ENCODE results near the gene NR1D2.
"Not testable (repeated sequence)": the region's sequence is repeated elsewhere in the genome, so short reads cannot be mapped to it uniquely, and the experiment has no call there.

Gene NR1D2

DNA sequence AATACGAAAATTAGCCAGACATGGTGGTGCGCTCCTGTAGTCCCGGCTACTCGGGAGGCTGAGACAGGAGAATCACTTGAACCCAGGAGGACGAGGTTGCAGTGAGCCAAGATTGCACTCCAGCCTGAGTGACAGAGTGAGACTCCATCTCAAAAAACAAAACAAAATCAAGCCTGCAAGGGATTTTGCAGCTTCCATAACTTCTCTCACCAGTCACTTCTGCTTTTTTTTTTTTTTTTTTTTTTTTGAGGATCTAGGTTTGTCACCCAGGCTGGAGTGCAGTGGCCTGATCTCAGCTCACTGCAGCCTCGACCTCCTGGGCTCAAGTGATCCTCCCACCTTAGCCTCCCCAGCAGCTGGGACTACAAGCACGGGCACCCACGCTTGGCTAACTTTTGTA lies 65.7 kb downstream of the NR1D2 start:
- DNase-seq: not testable (repeated sequence)

DNA sequence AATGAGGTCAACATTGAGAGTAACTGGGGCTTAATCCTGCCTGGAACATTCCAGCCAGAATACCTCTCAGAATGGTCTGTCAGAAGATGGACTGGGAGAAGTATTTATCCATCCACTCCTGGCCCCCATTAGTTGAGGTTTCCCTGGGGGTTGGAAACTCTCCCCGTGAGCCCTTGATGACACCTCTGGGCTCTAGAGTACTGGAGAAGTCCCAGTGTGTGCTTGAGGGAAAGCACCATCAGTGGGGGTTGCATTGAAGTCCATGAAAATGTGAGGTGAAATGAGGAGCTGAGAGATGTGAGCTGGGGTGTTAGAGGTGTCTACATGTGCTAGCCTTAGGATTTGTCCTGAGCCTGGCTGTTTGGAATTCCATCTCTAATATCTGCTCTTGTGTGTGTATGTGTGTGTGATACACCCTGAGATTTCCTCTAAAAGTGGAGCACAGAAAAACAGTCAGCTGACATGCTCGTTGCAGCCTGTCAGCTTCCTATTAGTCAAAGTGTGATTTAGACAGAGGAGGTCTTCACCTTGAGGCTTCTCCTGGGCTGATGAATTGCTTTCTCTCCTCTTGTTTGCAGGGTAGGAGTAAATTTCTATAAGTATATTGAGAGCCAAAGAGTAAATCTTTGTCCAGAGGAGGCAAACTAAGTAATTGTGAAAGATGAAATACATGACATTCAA lies 67.6 kb downstream of the NR1D2 start:
- DNase-seq: no peak

DNA sequence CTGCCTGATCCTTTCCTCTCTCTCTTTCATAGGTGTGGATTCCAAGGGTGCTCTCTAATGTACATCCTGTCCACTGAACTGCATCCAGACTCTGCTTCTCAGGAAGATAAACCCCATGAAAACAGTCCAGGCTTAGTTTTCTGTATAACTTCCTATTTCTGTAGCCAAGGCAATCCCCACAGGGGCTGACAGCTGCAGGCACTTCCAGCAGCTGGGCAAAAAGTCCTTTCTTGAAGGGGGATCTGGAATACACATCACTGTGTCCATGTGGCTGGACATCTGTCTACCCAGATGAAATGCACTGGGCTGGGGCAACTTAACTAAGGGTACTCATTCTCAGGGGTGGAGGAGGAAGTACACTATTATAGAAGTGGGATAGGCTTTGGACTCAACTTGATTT lies 72.2 kb downstream of the NR1D2 start:
- DNase-seq: no peak

DNA sequence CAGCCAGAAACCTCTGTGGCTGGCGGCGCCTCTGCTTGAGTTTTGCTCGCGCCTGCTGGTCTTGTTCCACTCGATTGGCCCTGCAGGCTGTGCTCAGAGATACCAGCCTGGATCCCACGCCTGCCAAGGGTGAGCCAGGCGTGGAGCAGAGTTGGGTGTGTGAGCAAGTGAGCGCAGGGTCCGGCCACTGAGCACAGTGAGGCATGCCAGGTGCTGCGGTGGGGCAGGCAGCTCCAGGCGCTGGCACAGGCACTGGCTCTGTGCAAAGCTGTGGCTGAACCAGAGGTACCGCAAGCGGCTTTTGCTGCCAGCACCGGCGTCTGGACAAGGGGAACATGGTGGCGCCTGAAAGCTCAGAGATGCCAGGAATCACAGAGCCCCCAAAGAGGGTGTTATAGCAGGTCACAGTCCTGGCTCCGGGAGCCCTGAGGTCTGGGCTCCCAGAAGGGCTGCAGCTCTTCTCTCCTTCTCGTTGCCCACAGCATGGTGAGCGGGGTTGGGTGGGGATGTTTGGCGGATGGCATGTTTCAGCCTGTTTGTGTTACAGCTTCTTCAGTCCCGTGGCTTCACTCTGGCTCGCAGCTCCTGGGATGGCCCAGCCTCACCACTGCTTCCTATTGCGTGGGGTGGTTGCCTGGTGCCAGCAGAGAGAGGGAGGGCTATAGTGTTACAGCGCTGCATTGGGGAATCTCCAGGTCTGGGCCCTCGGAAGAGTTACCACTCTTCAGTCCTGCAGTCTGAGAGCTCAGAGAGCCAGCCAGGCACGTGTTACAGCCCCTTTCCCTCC lies 73.9 kb downstream of the NR1D2 start:
- no peak for DNase-seq

DNA sequence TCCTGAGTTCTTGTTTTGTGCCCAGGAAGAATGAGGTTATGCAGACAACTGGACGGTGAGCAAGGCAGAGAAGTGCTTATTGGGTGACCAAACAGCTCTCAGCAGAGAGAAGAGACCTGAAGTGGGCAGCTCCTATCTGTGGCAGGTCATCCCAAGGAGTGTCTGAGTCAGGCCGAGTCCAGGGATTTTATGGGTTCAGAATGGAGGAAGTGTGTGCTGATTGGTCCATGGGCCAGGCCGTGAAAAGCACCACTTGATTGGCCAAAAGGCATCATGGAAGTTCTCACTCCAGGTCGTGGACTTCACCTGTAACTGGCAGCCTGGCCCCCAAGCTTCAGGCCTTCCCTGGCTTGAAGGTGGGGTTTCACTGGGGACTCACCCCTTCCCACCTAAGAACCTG lies 74.5 kb downstream of the NR1D2 start:
- DNase-seq: no peak

DNA sequence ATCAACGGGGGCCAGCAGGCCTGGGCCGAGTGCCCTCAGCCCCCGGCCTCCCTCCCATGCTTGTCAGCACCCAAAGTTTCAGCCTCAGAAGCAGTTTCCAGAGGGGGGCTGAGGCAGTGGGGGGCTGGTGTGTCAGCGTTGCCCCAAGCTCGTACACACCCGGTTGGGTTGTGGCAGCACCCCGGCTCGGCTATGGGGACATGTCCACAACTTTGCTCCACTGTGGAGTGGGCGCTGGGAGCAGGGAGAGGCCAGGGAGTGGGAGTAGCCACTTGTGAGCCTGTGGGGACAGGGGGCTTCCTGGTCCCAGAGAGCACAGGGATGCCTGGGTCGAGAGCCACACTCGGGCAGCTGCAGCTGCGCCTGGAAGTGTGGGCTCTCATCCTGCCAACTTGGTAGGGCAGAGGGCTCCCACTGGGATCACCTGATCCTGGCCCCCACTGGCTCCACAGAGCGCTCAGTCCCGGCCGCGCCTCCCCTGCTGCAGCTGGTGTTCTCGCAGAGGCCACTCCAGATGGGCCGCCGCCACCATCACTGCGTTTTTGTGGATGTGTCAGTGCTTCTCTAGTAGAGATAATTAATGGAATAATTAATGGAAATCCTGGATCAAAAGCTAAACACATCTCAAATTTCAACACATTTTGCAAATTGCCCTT lies 75.1 kb downstream of the NR1D2 start:
- no peak for DNase-seq

DNA sequence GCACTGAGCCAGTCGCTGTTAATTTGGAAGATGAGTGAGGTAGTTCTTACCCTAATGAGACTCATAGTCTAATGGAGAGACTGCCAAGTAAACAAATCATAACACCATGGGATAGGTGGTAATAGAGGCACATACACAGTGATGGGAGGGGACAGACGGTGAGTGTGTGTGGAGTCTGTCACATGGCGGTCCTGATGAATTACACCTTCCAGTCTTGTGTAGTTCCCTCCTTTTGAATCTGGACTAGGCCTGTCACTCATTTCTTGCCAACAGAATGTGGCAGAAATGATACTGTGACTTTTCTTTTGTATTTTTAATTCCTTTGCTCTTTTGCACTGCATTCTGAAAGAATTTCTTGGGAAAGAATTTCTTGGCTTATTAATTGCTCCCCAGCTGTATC lies 78.1 kb downstream of the NR1D2 start:
- DNase-seq: peak in 1 of 2 experiments; percentile 31

DNA sequence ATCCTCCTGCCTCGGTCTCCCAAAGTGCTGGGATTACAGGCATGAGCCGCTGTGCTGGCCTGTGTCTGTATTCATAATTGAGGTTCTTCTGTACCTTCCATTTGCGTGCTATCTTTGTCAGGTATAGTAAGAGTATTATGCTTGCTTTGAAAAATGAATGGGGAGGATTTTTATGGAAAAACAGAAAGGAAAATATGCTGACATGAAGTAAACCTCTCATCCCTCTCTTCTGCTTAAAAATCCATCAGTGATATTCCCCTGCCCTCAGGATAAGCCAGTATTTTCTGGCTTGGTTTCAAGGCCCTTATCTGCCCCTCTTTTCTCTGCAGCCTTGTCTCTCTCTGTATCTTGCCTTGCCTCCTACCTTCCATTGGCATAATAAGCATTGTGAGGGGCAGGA lies 80.7 kb downstream of the NR1D2 start:
- no peak for DNase-seq

DNA sequence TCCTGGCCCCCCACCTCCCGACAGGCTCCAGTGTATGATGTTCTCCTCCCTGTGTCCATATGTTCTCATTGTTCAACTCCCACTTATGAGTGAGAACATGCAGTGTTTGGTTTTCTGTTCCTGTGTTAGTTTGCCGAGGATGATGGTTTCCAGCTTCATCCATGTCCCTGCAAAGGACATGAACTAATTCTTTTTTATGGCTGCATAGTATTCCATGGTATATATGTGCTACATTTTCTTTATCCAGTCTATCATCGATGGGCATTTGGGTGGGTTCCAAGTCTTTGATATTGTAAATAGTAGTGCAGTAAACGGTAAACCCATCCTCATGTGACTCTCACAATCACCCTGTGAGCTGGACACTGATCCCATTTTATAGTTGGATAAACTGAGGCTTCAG lies 81.6 kb downstream of the NR1D2 start:
- DNase-seq: not testable (repeated sequence)

DNA sequence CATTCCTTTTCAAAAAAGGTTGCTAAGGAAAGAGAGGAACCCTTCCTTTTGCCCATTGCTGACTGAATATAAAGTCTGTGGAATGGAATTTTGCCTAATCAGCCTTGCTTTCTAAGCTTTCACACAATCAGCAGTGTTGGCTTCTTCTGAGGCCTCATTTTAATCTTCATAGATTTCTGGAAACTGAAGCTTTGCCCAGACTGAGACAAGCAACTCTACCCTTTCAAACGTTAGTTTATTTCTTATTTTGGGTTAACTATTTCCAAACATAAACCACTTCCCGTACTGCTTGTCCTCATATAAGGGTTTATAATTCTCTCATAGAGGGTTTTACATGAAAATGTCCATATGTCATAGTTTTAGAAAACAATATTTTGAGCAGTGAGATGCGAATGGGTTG lies 82.9 kb downstream of the NR1D2 start:
- DNase-seq: no peak
